NCI-H1930 (cell line): ENCODE measurements around the gene LRCH2.

Experiments used
- DNase-seq, 2 experiments: peaks; one replicate each; lab custom pipeline; 2025; lab: John Stamatoyannopoulos, UW

LRCH2 gene

DNA sequence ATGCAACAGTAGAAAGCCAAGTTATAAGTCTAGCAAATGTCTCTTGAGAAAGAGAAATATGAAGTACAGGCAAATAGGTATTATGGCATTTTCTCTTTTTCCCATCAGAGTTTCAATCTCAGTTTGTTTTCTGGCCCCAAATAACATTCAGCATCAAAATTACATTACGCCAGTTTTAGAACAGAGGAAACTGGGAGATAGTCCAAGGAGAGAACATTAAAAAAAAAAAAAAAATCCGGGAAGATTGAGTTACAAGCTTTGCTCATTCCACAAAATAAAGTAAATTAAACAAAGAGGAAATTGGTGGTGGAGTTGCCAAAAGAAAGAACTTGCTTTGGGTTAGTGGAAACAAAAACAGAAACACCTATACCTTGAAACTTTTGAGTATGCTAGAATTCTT is 166.1 kb downstream of the LRCH2 start:
- DNase-seq, result no peak

DNA sequence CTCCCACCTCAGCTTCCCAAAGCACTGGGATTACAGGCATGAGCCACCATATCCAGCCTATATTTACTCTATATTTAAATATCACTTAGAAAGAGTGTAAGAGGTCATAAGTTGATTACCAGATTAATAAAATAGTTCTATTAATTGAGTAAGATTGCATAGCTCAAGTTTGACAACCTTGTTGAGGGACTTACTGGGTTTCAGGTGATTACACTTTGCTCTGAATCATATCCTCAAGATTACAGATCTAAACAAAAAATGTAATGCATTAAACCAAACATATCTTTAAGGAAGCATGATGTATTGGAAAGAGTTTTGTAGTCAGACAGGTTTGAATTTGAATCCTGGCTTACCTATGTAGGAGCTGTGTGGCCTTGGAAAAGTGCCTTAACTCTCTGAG is 168.6 kb downstream of the LRCH2 start:
- DNase-seq, result no peak
